OCI-LY3 (cell line): ENCODE measurements around the gene OGDH.

Source experiments
- CTCF ChIP-seq: fragments of 200-600, 300-600 bp; sonication (generic); IDR thresholded peaks from 2 replicates; pipeline ENCODE4 v1.5.1; 2014; ENCODE audit warnings: antibody characterized with exemption, low read length, low read depth
- EZH2phosphoT487 ChIP-seq: fragments of 200-600 bp; shearing (Covaris generic); IDR thresholded peaks from 2 replicates; pipeline ENCODE4 v1.6.1; 2018; ENCODE audit warnings: antibody characterized with exemption, mixed run types, low read depth

- TF ChIP-seq CTCF (no peak), EZH2phosphoT487 (no peak)
Observed at GRCh38 chr7:44711528-44711927, 105.1 kb downstream of the OGDH start.
